SJSA1 (cell line): ENCODE measurements around the gene SLITRK6. TPM values are rescaled to one million over a fixed set of nuclear protein-coding genes. Genes with fewer than 3 reads are reported as not detected.

Experiments used
- DNase-seq, 2 experiments: peaks; one replicate each; pipeline ENCODE4 v3.0.0-alpha.2; 2015 to 2020; ENCODE audit warnings: low spot score in 2 of 2, low read depth in 1 of 2
- H3K27ac ChIP-seq: fragments of 250-450 bp; sonication (Bioruptor Pico); 2 replicates; pipeline ENCODE4 v1.5.1; 2020; ENCODE audit warnings: mild to moderate bottlenecking, moderate library complexity
- H3K27me3 ChIP-seq: fragments of 250-450 bp; sonication (Bioruptor Pico); replicated peaks from 2 replicates; pipeline ENCODE4 v1.5.1; 2020; ENCODE audit warnings: mild to moderate bottlenecking, moderate library complexity
- H3K36me3 ChIP-seq: fragments of 250-450 bp; sonication (Bioruptor Pico); 2 replicates; pipeline ENCODE4 v1.5.1; 2020; ENCODE audit warnings: mild to moderate bottlenecking
- H3K4me1 ChIP-seq: fragments of 250-450 bp; sonication (Bioruptor Pico); replicated peaks from 2 replicates; pipeline ENCODE4 v1.6.1; 2021; ENCODE audit warnings: mild to moderate bottlenecking
- H3K4me3 ChIP-seq: fragments of 250-450 bp; sonication (Bioruptor Pico); 2 replicates; pipeline ENCODE4 v1.5.1; 2020; ENCODE audit warnings: mild to moderate bottlenecking
- H3K9me3 ChIP-seq: fragments of 250-450 bp; sonication (Bioruptor Pico); replicated peaks from 2 replicates; pipeline ENCODE4 v1.5.1; 2020; ENCODE audit warnings: mild to moderate bottlenecking
- total RNA-seq: library from RNA; depleted of rRNA; stranded (reverse); fragments of >200 nt; shearing (Covaris generic); gene quantifications from 2 replicates; pipeline ENCODE4 v1.2.3, GENCODE V29; 2014; rRNA removed

SLITRK6 gene
- 0.32 TPM in 1 of 2 replicates, not detected in the other for total RNA-seq

- no peak within 1 kb of the TSS for H3K27ac ChIP-seq
- 0 out of 2 replicates have a peak, but pooled peaks cover 3% of the 10 kb centered on the region for H3K27me3 ChIP-seq
- no peak within 1 kb of the TSS for H3K4me3 ChIP-seq
- no peaks in the 10 kb centered on the region for H3K4me1 ChIP-seq
- H3K9me3 ChIP-seq: no peaks in the 10 kb centered on the region
- H3K36me3 ChIP-seq: no peaks in the 10 kb centered on the region
- DNase-seq: peak in 1 of 2 experiments; percentile 3
Observed at GRCh38 chr13:85799097-85799582, at the start of gene SLITRK6. TSS of gene SLITRK6 (minus strand) at chr13:85799419. CDS start at chr13:85796508, 2,911 bp downstream.

GRCh38 chr13:85847012-85847411, 47.8 kb upstream of the SLITRK6 start:
- H3K4me3 ChIP-seq: no peak overlapping the region
- H3K27ac ChIP-seq: no peak overlapping the region
- H3K4me1 ChIP-seq: no peaks in the 10 kb centered on the region
- no peaks in the 10 kb centered on the region for H3K9me3 ChIP-seq
- H3K27me3 ChIP-seq: no peaks in the 10 kb centered on the region
- no peaks in the 10 kb centered on the region for H3K36me3 ChIP-seq
- no peak for DNase-seq

- Histone ChIP-seq H3K4me1 (no peaks in the 10 kb centered on the region), H3K27ac (no peak overlapping the region), H3K4me3 (no peak overlapping the region), H3K9me3 (no peaks in the 10 kb centered on the region), H3K27me3 (no peaks in the 10 kb centered on the region), H3K36me3 (no peaks in the 10 kb centered on the region)
- no peak for DNase-seq
Observed at GRCh38 chr13:85841427-85841826, 42.2 kb upstream of the SLITRK6 start.

GRCh38 chr13:85833921-85834320, 34.7 kb upstream of the SLITRK6 start:
- H3K9me3 ChIP-seq: no peaks in the 10 kb centered on the region
- no peaks in the 10 kb centered on the region for H3K27me3 ChIP-seq
- no peak overlapping the region for H3K27ac ChIP-seq
- H3K36me3 ChIP-seq: no peaks in the 10 kb centered on the region
- DNase-seq: no peak
- H3K4me3 ChIP-seq: no peak overlapping the region
- no peaks in the 10 kb centered on the region for H3K4me1 ChIP-seq

- H3K9me3 ChIP-seq: no peaks in the 10 kb centered on the region
- H3K27ac ChIP-seq: no peak overlapping the region
- no peak overlapping the region for H3K4me3 ChIP-seq
- no peaks in the 10 kb centered on the region for H3K27me3 ChIP-seq
- H3K36me3 ChIP-seq: no peaks in the 10 kb centered on the region
- no peaks in the 10 kb centered on the region for H3K4me1 ChIP-seq
- no peak for DNase-seq
Observed at GRCh38 chr13:85828094-85828684, 29.0 kb upstream of the SLITRK6 start.

GRCh38 chr13:85825454-85825853, 26.2 kb upstream of the SLITRK6 start:
- no peak for DNase-seq
- no peaks in the 10 kb centered on the region for H3K9me3 ChIP-seq

GRCh38 chr13:85823832-85824231, 24.6 kb upstream of the SLITRK6 start:
- Histone ChIP-seq H3K27ac (no peak overlapping the region), H3K4me3 (no peak overlapping the region), H3K36me3 (no peaks in the 10 kb centered on the region), H3K4me1 (no peaks in the 10 kb centered on the region), H3K27me3 (no peaks in the 10 kb centered on the region), H3K9me3 (no peaks in the 10 kb centered on the region)
- no peak for DNase-seq

More at GRCh38 chr13:85825454-85825853, 26.2 kb upstream of the SLITRK6 start:
- H3K4me1 ChIP-seq: no peaks in the 10 kb centered on the region
- no peak overlapping the region for H3K4me3 ChIP-seq
- no peaks in the 10 kb centered on the region for H3K27me3 ChIP-seq
- H3K36me3 ChIP-seq: no peaks in the 10 kb centered on the region
- H3K27ac ChIP-seq: no peak overlapping the region

GRCh38 chr13:85819513-85819912, 20.3 kb upstream of the SLITRK6 start:
- DNase-seq: no peak
- Histone ChIP-seq H3K4me3 (no peak overlapping the region), H3K27ac (no peak overlapping the region)

GRCh38 chr13:85816413-85816812, 17.2 kb upstream of the SLITRK6 start:
- no peaks in the 10 kb centered on the region for H3K9me3 ChIP-seq
- H3K4me3 ChIP-seq: no peak overlapping the region
- H3K27me3 ChIP-seq: no peaks in the 10 kb centered on the region; the same call in 1 of the 2 replicates
- no peak for DNase-seq
- no peak overlapping the region for H3K27ac ChIP-seq
- no peaks in the 10 kb centered on the region for H3K4me1 ChIP-seq
- no peaks in the 10 kb centered on the region for H3K36me3 ChIP-seq

More at GRCh38 chr13:85819513-85819912, 20.3 kb upstream of the SLITRK6 start:
- Histone ChIP-seq H3K4me1 (no peaks in the 10 kb centered on the region), H3K9me3 (no peaks in the 10 kb centered on the region), H3K36me3 (no peaks in the 10 kb centered on the region), H3K27me3 (no peaks in the 10 kb centered on the region; the same call in 1 of the 2 replicates)

- Histone ChIP-seq H3K27me3 (no peaks in the 10 kb centered on the region; the same call in 1 of the 2 replicates), H3K4me3 (no peak overlapping the region), H3K27ac (no peak overlapping the region), H3K36me3 (no peaks in the 10 kb centered on the region), H3K9me3 (no peaks in the 10 kb centered on the region), H3K4me1 (no peaks in the 10 kb centered on the region)
- no peak for DNase-seq
Observed at GRCh38 chr13:85812282-85812681, 13.1 kb upstream of the SLITRK6 start.

GRCh38 chr13:85808811-85809210, 9.6 kb upstream of the SLITRK6 start:
- DNase-seq: no peak
- H3K36me3 ChIP-seq: no peaks in the 10 kb centered on the region
- H3K27me3 ChIP-seq: no peaks in the 10 kb centered on the region
- no peaks in the 10 kb centered on the region for H3K9me3 ChIP-seq
- no peaks in the 10 kb centered on the region for H3K4me1 ChIP-seq
- H3K4me3 ChIP-seq: no peak overlapping the region
- H3K27ac ChIP-seq: no peak overlapping the region

GRCh38 chr13:85806553-85807175, 7.4 kb upstream of the SLITRK6 start:
- Histone ChIP-seq H3K4me3 (no peak overlapping the region), H3K4me1 (no peaks in the 10 kb centered on the region), H3K36me3 (no peaks in the 10 kb centered on the region), H3K9me3 (no peaks in the 10 kb centered on the region), H3K27ac (no peak overlapping the region), H3K27me3 (no peaks in the 10 kb centered on the region)
- DNase-seq: peak in 1 of 2 experiments; percentile 44

- no peaks in the 10 kb centered on the region for H3K36me3 ChIP-seq
- H3K4me1 ChIP-seq: no peaks in the 10 kb centered on the region
- no peaks in the 10 kb centered on the region for H3K9me3 ChIP-seq
- no peak overlapping the region for H3K4me3 ChIP-seq
- 0 out of 2 replicates have a peak, but pooled peaks cover 3% of the 10 kb centered on the region for H3K27me3 ChIP-seq
- no peak overlapping the region for H3K27ac ChIP-seq
- DNase-seq: no peak
Observed at GRCh38 chr13:85798556-85798955, 663 bp downstream of the SLITRK6 start.

- Histone ChIP-seq H3K4me1 (no peaks in the 10 kb centered on the region), H3K4me3 (no peak overlapping the region), H3K36me3 (no peaks in the 10 kb centered on the region), H3K27me3 (0 out of 2 replicates have a peak, but pooled peaks cover 3% of the 10 kb centered on the region), H3K27ac (no peak overlapping the region), H3K9me3 (no peaks in the 10 kb centered on the region)
- no peak for DNase-seq
Observed at GRCh38 chr13:85797311-85797710, 1.9 kb downstream of the SLITRK6 start.
